ENCODE data around the gene NEURL2.
"Not testable (repeated sequence)": the region's sequence is repeated elsewhere in the genome, so short reads cannot be mapped to it uniquely, and the experiment has no call there.

NEURL2 gene

DNA sequence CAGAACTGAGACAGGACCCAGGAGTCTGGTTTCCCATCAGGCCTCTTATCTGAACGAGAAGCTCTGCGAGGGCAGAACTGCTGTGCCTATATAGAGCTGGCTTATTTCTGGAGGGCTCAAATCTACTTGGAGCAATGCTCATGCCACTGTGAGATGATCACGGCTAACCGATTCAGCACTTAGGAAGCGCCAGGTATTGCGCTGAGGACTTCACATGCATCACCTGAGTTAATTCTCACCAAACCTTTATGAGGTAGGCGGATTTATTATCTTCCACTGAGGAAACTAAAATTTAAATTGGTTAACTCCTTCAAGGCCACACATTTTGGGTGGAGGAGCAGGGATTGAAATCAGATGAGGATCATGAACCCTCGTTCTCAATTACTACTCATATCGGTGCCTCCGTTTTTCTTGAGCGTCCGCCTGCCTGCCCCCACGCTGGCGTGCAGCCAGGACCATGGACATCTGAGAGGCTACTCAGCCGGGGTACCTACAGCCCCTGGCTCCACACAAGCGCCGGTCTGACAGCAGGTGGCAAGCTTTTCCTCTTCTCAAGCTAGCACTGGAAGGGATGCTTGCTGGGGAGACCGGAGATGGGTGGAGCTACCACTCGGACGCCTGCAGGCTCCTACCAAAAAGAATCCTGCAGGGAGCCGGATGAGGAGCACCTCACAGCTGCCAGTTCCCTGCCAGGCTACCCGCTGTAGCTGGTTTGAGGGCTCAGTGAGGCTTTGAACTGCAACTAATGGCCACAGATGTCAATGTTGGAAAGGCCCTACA lies 42.4 kb upstream of the NEURL2 start:
- no peaks in the 10 kb centered on the region for H3K9me3 ChIP-seq (ENCODE audit: severe bottlenecking)
- DNase-seq (ENCODE audit: low spot score) (peak; percentile 97), ATAC-seq (ENCODE audit: low read depth) (peak; percentile 69)
- H3K27me3 ChIP-seq (ENCODE audit: insufficient read depth, poor library complexity, severe bottlenecking) = no peaks in the 10 kb centered on the region
- peak overlapping the region; percentile 85 for H3K4me3 ChIP-seq (ENCODE audit: severe bottlenecking)
- H3K36me3 ChIP-seq (ENCODE audit: low read depth) = peaks cover 16% of the 10 kb centered on the region
- TF ChIP-seq, protein P1, sequence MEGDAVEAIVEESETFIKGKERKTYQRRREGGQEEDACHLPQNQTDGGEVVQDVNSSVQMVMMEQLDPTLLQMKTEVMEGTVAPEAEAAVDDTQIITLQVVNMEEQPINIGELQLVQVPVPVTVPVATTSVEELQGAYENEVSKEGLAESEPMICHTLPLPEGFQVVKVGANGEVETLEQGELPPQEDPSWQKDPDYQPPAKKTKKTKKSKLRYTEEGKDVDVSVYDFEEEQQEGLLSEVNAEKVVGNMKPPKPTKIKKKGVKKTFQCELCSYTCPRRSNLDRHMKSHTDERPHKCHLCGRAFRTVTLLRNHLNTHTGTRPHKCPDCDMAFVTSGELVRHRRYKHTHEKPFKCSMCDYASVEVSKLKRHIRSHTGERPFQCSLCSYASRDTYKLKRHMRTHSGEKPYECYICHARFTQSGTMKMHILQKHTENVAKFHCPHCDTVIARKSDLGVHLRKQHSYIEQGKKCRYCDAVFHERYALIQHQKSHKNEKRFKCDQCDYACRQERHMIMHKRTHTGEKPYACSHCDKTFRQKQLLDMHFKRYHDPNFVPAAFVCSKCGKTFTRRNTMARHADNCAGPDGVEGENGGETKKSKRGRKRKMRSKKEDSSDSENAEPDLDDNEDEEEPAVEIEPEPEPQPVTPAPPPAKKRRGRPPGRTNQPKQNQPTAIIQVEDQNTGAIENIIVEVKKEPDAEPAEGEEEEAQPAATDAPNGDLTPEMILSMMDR (IDR thresholded peaks at IDR 0.05; ENCODE audit: poor library complexity, severe bottlenecking) = peak; percentile 85
- peaks cover 8% of the 10 kb centered on the region for H3K4me1 ChIP-seq (ENCODE audit: insufficient read depth, poor library complexity, severe bottlenecking)
- peak overlapping the region; percentile 83 for H3K27ac ChIP-seq (ENCODE audit: poor library complexity, severe bottlenecking)

DNA sequence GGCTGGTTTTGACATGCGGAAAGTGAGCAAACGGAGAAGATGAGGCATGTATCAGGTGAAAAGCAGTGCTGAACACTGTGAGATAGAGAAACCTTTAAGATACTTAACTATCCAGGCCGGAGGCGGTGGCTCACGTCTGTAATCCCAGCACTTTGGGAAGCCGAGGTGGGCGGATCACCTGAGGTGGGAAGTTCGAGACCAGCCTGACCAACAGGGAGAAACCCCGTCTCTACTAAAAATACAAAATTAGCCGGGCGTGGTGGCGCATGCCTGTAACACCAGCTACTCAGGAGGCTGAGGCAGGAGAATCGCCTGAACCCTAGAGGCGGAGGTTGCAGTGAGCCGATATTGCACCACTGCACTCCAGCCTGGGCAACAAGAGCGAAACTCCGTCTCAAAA lies 40.7 kb upstream of the NEURL2 start:
- not testable (repeated sequence) for H3K9me3 ChIP-seq (ENCODE audit: severe bottlenecking); H3K27me3 ChIP-seq (ENCODE audit: insufficient read depth, poor library complexity, severe bottlenecking); H3K4me3 ChIP-seq (ENCODE audit: severe bottlenecking); H3K27ac ChIP-seq (ENCODE audit: poor library complexity, severe bottlenecking); H3K4me1 ChIP-seq (ENCODE audit: insufficient read depth, poor library complexity, severe bottlenecking); DNase-seq (ENCODE audit: low spot score); ATAC-seq (ENCODE audit: low read depth); H3K36me3 ChIP-seq (ENCODE audit: low read depth)

DNA sequence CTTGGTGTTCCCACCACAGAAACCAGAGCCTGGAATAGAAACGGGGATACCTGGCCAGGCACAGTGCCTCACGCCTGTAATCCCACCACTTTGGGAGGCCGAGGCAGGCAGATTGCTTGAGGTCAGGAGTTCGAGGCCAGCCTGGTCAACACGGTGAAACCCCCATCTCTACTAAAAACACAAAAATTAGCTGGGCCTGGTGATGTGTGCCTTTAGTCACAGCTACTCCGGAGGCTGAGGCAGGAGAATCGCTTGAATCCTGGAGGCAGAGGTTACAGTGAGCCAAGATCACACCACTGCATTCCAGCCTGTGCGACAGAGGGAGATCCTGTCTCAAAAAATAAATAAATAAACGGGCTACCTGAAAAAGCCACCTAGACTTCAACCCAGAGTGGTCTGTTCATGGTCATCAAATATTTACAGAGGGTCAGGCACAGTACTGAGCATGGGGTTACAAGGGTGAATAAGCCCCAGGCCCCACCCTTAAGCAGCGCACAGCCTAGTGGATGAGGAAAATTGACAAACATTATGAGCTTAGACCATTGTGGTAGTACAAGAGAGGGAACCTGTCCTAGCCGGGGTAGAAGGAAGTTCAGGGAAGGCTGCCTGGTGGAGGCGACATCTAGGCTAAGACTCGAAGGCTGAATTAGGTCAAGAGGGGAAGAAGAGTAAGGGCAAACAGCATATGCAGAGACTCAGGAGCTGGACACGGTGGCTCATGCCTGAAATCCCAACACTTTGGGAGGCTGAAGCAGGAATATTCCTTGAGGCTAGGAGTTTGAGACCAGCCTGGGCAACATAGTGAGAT lies 36.3 kb upstream of the NEURL2 start:
- TF ChIP-seq, protein P1 (IDR thresholded peaks at IDR 0.05; ENCODE audit: poor library complexity, severe bottlenecking) = no peak
- Histone ChIP-seq H3K4me3 (ENCODE audit: severe bottlenecking) (no peak overlapping the region), H3K27ac (ENCODE audit: poor library complexity, severe bottlenecking) (no peak overlapping the region), H3K36me3 (ENCODE audit: low read depth) (no peaks in the 10 kb centered on the region), H3K27me3 (ENCODE audit: insufficient read depth, poor library complexity, severe bottlenecking) (no peaks in the 10 kb centered on the region), H3K9me3 (ENCODE audit: severe bottlenecking) (no peaks in the 10 kb centered on the region), H3K4me1 (ENCODE audit: insufficient read depth, poor library complexity, severe bottlenecking) (no peaks in the 10 kb centered on the region)
- DNase-seq (ENCODE audit: low spot score) (no peak), ATAC-seq (ENCODE audit: low read depth) (peak; percentile 15; the same call in 1 of the 3 replicates)

DNA sequence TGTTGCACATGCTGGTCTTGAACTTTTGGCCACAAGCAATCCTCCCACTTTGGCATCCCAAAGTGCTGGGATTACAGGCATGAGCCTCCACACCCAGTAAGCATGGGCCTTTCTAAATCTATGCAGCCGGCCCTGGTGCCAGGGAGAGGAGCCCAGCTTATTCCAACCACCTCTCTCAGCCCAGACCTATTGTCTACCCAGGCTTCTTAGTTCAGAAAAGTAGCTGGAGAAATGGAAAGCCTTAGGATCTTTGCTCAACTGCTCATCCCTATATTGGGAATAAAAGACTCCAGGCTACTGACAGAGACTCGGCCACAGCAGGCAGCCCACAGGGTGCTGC lies 35.7 kb upstream of the NEURL2 start:
- no peak for DNase-seq (ENCODE audit: low spot score)
- Histone ChIP-seq H3K36me3 (ENCODE audit: low read depth) (no peaks in the 10 kb centered on the region), H3K4me1 (ENCODE audit: insufficient read depth, poor library complexity, severe bottlenecking) (no peaks in the 10 kb centered on the region), H3K27ac (ENCODE audit: poor library complexity, severe bottlenecking) (no peak overlapping the region), H3K9me3 (ENCODE audit: severe bottlenecking) (no peaks in the 10 kb centered on the region), H3K4me3 (ENCODE audit: severe bottlenecking) (no peak overlapping the region), H3K27me3 (ENCODE audit: insufficient read depth, poor library complexity, severe bottlenecking) (no peaks in the 10 kb centered on the region)
- ATAC-seq (ENCODE audit: low read depth) = peak; percentile 7; the same call in 2 of the 3 replicates
- TF ChIP-seq, protein P1 (IDR thresholded peaks at IDR 0.05; ENCODE audit: poor library complexity, severe bottlenecking) = no peak

- DNase-seq (ENCODE audit: low spot score) (no peak), ATAC-seq (ENCODE audit: low read depth) (no peak)
- no peaks in the 10 kb centered on the region for H3K9me3 ChIP-seq (ENCODE audit: severe bottlenecking)
- H3K36me3 ChIP-seq (ENCODE audit: low read depth) = no peaks in the 10 kb centered on the region
- H3K4me1 ChIP-seq (ENCODE audit: insufficient read depth, poor library complexity, severe bottlenecking) = no peaks in the 10 kb centered on the region
- H3K27me3 ChIP-seq (ENCODE audit: insufficient read depth, poor library complexity, severe bottlenecking) = no peaks in the 10 kb centered on the region
- H3K27ac ChIP-seq (ENCODE audit: poor library complexity, severe bottlenecking) = no peak overlapping the region
- H3K4me3 ChIP-seq (ENCODE audit: severe bottlenecking) = no peak overlapping the region
- TF ChIP-seq, protein P1 (IDR thresholded peaks at IDR 0.05; ENCODE audit: poor library complexity, severe bottlenecking) = no peak
Observed at GRCh38 chr20:45925821-45926506, 35.0 kb upstream of the NEURL2 start.

Measured in RWPE2 (cell line).